ENCODE results near the gene CCDC198.

CCDC198 gene

GRCh38 chr14:57493467-57494181 lies at the start of gene CCDC198:
Gene CCDC198 (minus strand): TSS chr14:57493857. CDS start chr14:57493715, 142 bp downstream.
- H3K4me3 ChIP-seq (ENCODE audit: low read depth, low read length) = no peak within 1 kb of the TSS

GRCh38 chr14:57533214-57533613 lies 39.6 kb upstream of the CCDC198 start:
- H3K4me3 ChIP-seq (ENCODE audit: low read depth, low read length) = no peak overlapping the region

- H3K4me3 ChIP-seq (ENCODE audit: low read depth, low read length) = no peak overlapping the region
Observed at GRCh38 chr14:57530571-57530970, 36.9 kb upstream of the CCDC198 start.

GRCh38 chr14:57526942-57527341 lies 33.3 kb upstream of the CCDC198 start:
- H3K4me3 ChIP-seq (ENCODE audit: low read depth, low read length) = no peak overlapping the region

DNA sequence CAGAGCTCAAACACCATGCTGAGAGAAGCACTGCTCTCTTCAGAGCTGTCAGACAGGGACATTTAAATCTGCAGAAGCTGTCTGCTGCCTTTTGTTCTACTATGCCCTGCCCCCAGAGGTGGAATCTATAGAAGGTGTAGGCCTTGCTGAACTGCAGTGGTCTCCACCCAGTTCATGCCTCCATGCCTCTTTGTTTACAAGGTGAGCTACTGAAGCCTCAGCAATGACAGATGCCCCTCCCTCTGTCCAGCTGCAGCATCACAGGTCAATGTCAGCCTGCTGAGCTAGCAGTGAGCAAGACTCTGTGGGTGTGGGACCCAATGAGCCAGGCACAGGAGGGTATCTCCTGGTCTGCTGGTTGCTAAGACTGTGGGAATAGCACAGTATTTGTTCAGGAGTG lies 25.4 kb upstream of the CCDC198 start:
- H3K4me3 ChIP-seq (ENCODE audit: low read depth, low read length) = no peak overlapping the region

GRCh38 chr14:57512220-57512619 lies 18.6 kb upstream of the CCDC198 start:
- no peak overlapping the region for H3K4me3 ChIP-seq (ENCODE audit: low read depth, low read length)

GRCh38 chr14:57508756-57509155 lies 15.1 kb upstream of the CCDC198 start:
- no peak overlapping the region for H3K4me3 ChIP-seq (ENCODE audit: low read depth, low read length)

- no peak overlapping the region for H3K4me3 ChIP-seq (ENCODE audit: low read depth, low read length)
Observed at GRCh38 chr14:57502586-57503254, 9.1 kb upstream of the CCDC198 start.

DNA sequence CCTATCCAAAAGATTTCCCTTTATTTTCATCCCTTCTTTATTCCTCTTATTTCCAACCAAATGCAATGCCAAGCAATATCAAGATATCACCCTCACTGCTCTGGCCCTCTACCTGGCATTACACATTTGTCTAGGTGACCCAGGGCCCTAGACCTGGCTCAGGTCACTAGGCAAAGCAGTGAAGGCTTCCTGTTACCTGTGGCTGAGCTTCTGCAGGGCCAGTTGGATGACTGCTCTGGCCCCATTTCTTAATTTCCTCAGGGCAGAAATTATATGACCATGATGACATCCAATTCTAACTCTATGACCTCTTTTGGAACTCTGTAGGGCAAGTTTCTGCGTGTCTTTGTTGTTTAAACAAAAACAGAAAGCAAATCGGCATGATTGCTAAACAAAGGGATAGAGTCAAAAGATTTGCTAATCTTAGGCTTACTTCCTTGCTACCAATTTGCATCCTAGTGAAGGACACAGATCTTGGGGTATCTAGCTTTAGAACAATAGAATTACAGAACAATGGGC lies 7.4 kb upstream of the CCDC198 start:
- H3K4me3 ChIP-seq (ENCODE audit: low read depth, low read length) = no peak overlapping the region

GRCh38 chr14:57498659-57499058 lies 5.0 kb upstream of the CCDC198 start:
- no peak overlapping the region for H3K4me3 ChIP-seq (ENCODE audit: low read depth, low read length)

DNA sequence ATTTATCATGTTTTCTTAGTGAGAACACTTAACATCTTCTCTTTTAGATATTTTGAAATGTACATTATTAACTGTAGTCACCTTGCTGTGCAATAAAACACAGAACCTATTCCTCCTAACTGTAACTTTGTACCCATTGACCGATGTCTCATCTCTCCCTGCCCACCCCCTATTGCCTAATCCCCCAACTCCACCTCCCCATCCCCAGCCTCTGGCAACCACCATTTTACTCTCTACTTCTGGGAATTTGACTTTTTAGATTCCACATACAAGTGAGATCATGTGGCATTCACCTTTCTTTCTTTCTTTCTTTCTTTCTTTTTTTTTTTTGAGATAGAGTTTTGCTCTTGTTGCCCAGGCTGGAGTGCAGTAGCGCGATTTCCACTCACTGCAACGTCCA lies 4.4 kb upstream of the CCDC198 start:
- no peak overlapping the region for H3K4me3 ChIP-seq (ENCODE audit: low read depth, low read length)

DNA sequence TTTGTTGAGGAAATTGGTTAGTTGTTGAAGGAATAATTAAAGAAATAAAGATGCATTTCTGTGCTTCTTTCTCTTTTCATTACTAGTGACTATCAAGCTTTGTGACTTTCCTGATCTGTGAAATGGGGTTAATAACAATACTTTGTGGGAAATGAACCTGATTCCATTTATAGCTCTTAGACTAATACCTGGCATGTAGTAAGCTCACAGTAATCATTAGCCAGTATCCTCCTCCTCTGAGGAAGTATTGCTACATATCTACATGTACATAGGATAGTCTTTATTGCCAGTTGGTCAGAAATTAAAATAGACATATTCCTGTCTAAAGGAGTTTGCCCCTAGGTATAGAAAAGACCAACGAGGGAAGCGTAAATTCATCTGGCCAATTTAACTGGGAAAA lies 1.8 kb upstream of the CCDC198 start:
- no peak overlapping the region for H3K4me3 ChIP-seq (ENCODE audit: low read depth, low read length)

DNA sequence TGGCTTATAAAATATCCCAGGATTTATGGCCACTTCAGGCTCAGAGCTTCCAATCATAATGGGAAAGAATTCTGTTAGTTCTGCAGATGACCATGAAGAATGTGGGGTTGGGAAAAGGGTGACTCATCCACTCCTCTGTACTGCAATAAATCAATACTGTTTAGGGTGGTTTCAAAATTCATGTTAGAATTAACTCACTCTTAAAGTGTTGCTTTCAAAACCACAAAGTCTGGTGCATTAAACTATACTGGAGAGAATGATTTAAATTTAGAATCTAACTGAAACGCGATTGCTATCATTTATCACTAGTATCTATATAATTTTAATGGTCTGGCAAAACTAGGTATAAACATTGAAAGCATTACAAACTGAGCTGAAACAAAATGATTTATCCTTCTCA lies 798 bp downstream of the CCDC198 start:
- H3K4me3 ChIP-seq (ENCODE audit: low read depth, low read length) = no peak overlapping the region

- no peak overlapping the region for H3K4me3 ChIP-seq (ENCODE audit: low read depth, low read length)
Observed at GRCh38 chr14:57491640-57492039, 2.0 kb downstream of the CCDC198 start.

GRCh38 chr14:57487771-57488170 lies 5.9 kb downstream of the CCDC198 start:
- no peak overlapping the region for H3K4me3 ChIP-seq (ENCODE audit: low read depth, low read length)

GRCh38 chr14:57486767-57487379 lies 6.8 kb downstream of the CCDC198 start:
- no peak overlapping the region for H3K4me3 ChIP-seq (ENCODE audit: low read depth, low read length)

- no peak overlapping the region for H3K4me3 ChIP-seq (ENCODE audit: low read depth, low read length)
Observed at GRCh38 chr14:57485635-57486034, 8.0 kb downstream of the CCDC198 start.

- H3K4me3 ChIP-seq (ENCODE audit: low read depth, low read length) = no peak overlapping the region
Observed at GRCh38 chr14:57482120-57482519, 11.5 kb downstream of the CCDC198 start.

DNA sequence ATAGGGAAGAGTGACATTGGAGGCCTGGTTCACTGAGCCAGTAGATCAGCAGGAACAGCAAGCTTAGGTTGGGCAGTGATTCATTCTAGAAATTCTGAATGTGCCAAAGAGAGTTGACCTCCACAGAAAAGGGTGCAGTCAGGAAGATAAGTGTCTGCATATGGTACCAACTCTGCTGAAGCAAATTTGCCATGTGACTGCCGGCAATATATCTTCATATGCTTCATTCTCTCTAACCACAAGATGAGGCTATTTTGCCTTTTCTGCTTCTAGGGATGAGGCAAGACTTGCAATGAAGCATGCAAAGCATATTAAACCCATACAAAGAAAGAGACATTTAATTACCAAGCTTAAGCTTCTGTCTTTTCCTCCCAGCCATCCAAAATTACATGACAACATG lies 13.6 kb downstream of the CCDC198 start:
- no peak overlapping the region for H3K4me3 ChIP-seq (ENCODE audit: low read depth, low read length)

- H3K4me3 ChIP-seq (ENCODE audit: low read depth, low read length) = no peak overlapping the region
Observed at GRCh38 chr14:57479197-57479596, 14.5 kb downstream of the CCDC198 start.

GRCh38 chr14:57478050-57478449 lies 15.6 kb downstream of the CCDC198 start:
- no peak overlapping the region for H3K4me3 ChIP-seq (ENCODE audit: low read depth, low read length)

- H3K4me3 ChIP-seq (ENCODE audit: low read depth, low read length) = no peak overlapping the region
Observed at GRCh38 chr14:57470909-57471308, 22.7 kb downstream of the CCDC198 start.
